ENCODE results near the gene TMPRSS9. TPM values are rescaled to one million over a fixed set of nuclear protein-coding genes. Genes with fewer than 3 reads are reported as not detected.
A peak's percentile ranks its signal among the peaks of the same experiment; 100 is the strongest.

TMPRSS9 gene
- total RNA-seq, 1 experiment from 2014 or later, result 0.23 TPM

- Histone ChIP-seq H3K27ac (ENCODE audit: low read length) (no peak overlapping the region), H3K36me3 (ENCODE audit: control insufficient read depth, insufficient read depth, low read length) (no peaks in the 10 kb centered on the region), H3K4me1 (ENCODE audit: control insufficient read depth, insufficient read depth, low read length) (no peaks in the 10 kb centered on the region), H3K9me3 (ENCODE audit: control insufficient read depth, insufficient read depth, low read depth, low read length) (no peaks in the 10 kb centered on the region), H3K27me3 (ENCODE audit: control insufficient read depth, insufficient read depth, low read length) (no peaks in the 10 kb centered on the region), H3K4me3 (ENCODE audit: low read depth in 2 of 2, low read length in 2 of 2) (no peak overlapping the region)
- CTCF ChIA-PET, result no interaction called here
- intact Hi-C loops (cut with micrococcal nuclease; ENCODE audit: unreplicated experiment), result no loop called here
- DNase-seq (ENCODE audit: low read depth, low spot score), result no peak
- TF ChIP-seq TCF7L2 (IDR thresholded peaks at IDR 0.05; ENCODE audit: low read depth, low read length), result no peak
- no peak for TF ChIP-seq REST (IDR thresholded peaks at IDR 0.05; ENCODE audit: insufficient read depth in 1 of 2, low read depth in 2 of 2, low read length in 1 of 2)
- no peak for TF ChIP-seq CTCF (IDR thresholded peaks at IDR 0.05)
- no peak for TF ChIP-seq SIN3A (IDR thresholded peaks at IDR 0.05; ENCODE audit: borderline replicate concordance, insufficient read depth, low read depth, low read length)
- no peak for TF ChIP-seq POLR2AphosphoS5 (IDR thresholded peaks at IDR 0.05; ENCODE audit: low read depth, low read length)
- in situ Hi-C loops (cut with HindIII; ENCODE audit: low pct_unique_long_range_greater_than_20kb, low sequenced_read_pairs), result no loop called here
- ATAC-seq, result no peak
- POLR2A ChIA-PET, result no interaction called here
- no TSS peak for BruUV-seq (replicated peaks)
Measured at GRCh38 chr19:2341244-2341751, 18.8 kb upstream of the TMPRSS9 start.

- ChIA-PET POLR2A (no interaction called here), CTCF (no interaction called here)
- intact Hi-C loops (cut with micrococcal nuclease; ENCODE audit: unreplicated experiment) (no loop called here), in situ Hi-C loops (cut with HindIII; ENCODE audit: low pct_unique_long_range_greater_than_20kb, low sequenced_read_pairs) (no loop called here)
- H3K9me3 ChIP-seq (ENCODE audit: control insufficient read depth, insufficient read depth, low read depth, low read length), result no peaks in the 10 kb centered on the region
- no peaks in the 10 kb centered on the region for H3K36me3 ChIP-seq (ENCODE audit: control insufficient read depth, insufficient read depth, low read length)
- H3K27ac ChIP-seq (ENCODE audit: low read length), result no peak overlapping the region
- no peaks in the 10 kb centered on the region for H3K27me3 ChIP-seq (ENCODE audit: control insufficient read depth, insufficient read depth, low read length)
- TF ChIP-seq REST (IDR thresholded peaks at IDR 0.05; ENCODE audit: insufficient read depth in 1 of 2, low read depth in 2 of 2, low read length in 1 of 2) (no peak), SIN3A (IDR thresholded peaks at IDR 0.05; ENCODE audit: borderline replicate concordance, insufficient read depth, low read depth, low read length) (no peak), TCF7L2 (IDR thresholded peaks at IDR 0.05; ENCODE audit: low read depth, low read length) (no peak), POLR2AphosphoS5 (IDR thresholded peaks at IDR 0.05; ENCODE audit: low read depth, low read length) (no peak), CTCF (IDR thresholded peaks at IDR 0.05) (no peak)
- H3K4me1 ChIP-seq (ENCODE audit: control insufficient read depth, insufficient read depth, low read length), result no peaks in the 10 kb centered on the region
- ATAC-seq (no peak), DNase-seq (ENCODE audit: low read depth, low spot score) (no peak)
- H3K4me3 ChIP-seq (ENCODE audit: low read depth in 2 of 2, low read length in 2 of 2), result no peak overlapping the region
- TSS peak; percentile 68 for BruUV-seq (replicated peaks)
Measured at GRCh38 chr19:2341982-2342381, 18.1 kb upstream of the TMPRSS9 start.
